HEK293 (cell line): ENCODE results near the gene SKIC8.

Experiments used
- CTCF ChIA-PET: fragments of 350-600 bp; formaldehyde crosslinking; extraction: SDS; loops from one replicate; lab custom pipeline; 2021; ENCODE audit warnings: antibody characterized with exemption; lab: Yijun Ruan, JAX
- POLR2A ChIA-PET: fragments of 300-600 bp; formaldehyde crosslinking; extraction: SDS; loops from one replicate; lab custom pipeline; 2020; ENCODE audit warnings: antibody characterized with exemption, inconsistent platforms; lab: Yijun Ruan, JAX
- H3K27ac ChIP-seq: fragments of 200-500 bp; sonication (Bioruptor generic); 2 replicates; pipeline ENCODE4 v1.5.1; 2014; ENCODE audit warnings: low read depth, low read length, control low read depth, inconsistent platforms; ENCODE audit errors: extremely low read depth
- H3K36me3 ChIP-seq, 2 experiments: fragments of 200-500 bp in 1 of 2; sonication (Bioruptor generic) in 1 of 2; 1 replicate in 1 of 2; 2 replicates in 1 of 2; pipeline ENCODE4 v1.5.1; 2014 to 2017; ENCODE audit warnings: inconsistent platforms in 2 of 2, low read length in 2 of 2; ENCODE audit not compliant: control insufficient read depth in 2 of 2, insufficient read depth in 1 of 2
- H3K4me1 ChIP-seq: fragments of 200-500 bp; sonication (Bioruptor generic); 2 replicates; pipeline ENCODE4 v1.5.1; 2014; ENCODE audit warnings: mild to moderate bottlenecking, low read length, inconsistent platforms; ENCODE audit not compliant: control insufficient read depth, insufficient read depth
- H3K4me3 ChIP-seq: 2 replicates; pipeline ENCODE4 v1.5.1; 2011; ENCODE audit warnings: low read depth, mild to moderate bottlenecking, control low read depth, low read length, moderate library complexity
- H3K9me3 ChIP-seq: fragments of 200-500 bp; sonication (Bioruptor generic); 2 replicates; pipeline ENCODE4 v1.5.1; 2014; ENCODE audit warnings: low read depth, low read length, inconsistent platforms; ENCODE audit not compliant: control insufficient read depth, insufficient read depth
- HOXC10 ChIP-seq: sonication (generic); formaldehyde crosslinking; IDR thresholded peaks from 2 replicates; pipeline ENCODE4 v1.8.1; 2023; ENCODE audit warnings: mild to moderate bottlenecking, missing genetic modification reagents
- HOXD13 ChIP-seq: sonication (generic); formaldehyde crosslinking; IDR thresholded peaks from 2 replicates; pipeline ENCODE4 v1.8.0; 2022; ENCODE audit warnings: missing genetic modification reagents, borderline replicate concordance
- KLF1 ChIP-seq: fragments of 450-650 bp; formaldehyde crosslinking; IDR thresholded peaks from 2 replicates; pipeline ENCODE4 v1.5.1; 2016; ENCODE audit warnings: missing biosample characterization, missing genetic modification characterization
- MZF1 ChIP-seq: fragments of 450-650 bp; formaldehyde crosslinking; IDR thresholded peaks from 2 replicates; pipeline ENCODE4 v1.5.1; 2017; ENCODE audit warnings: missing biosample characterization, missing genetic modification characterization, borderline replicate concordance
- SCRT1 ChIP-seq: fragments of 450-650 bp; formaldehyde crosslinking; IDR thresholded peaks from 2 replicates; pipeline ENCODE4 v1.5.1; 2016; ENCODE audit warnings: missing biosample characterization, missing genetic modification characterization, borderline replicate concordance
- TCF7L2 ChIP-seq: IDR thresholded peaks from 2 replicates; pipeline ENCODE4 v1.6.1; 2011; ENCODE audit warnings: low read depth, mild to moderate bottlenecking, inconsistent platforms, low read length, moderate library complexity, borderline replicate concordance
- ZBTB48 ChIP-seq: fragments of 450-650 bp; formaldehyde crosslinking; IDR thresholded peaks from 2 replicates; pipeline ENCODE4 v1.5.1; 2016; ENCODE audit warnings: missing biosample characterization, missing genetic modification characterization
- ZNF121 ChIP-seq: fragments of 450-650 bp; formaldehyde crosslinking; IDR thresholded peaks from 2 replicates; pipeline ENCODE4 v1.5.1; 2016; ENCODE audit warnings: missing biosample characterization, missing genetic modification characterization
- ZNF155 ChIP-seq: fragments of 450-650 bp; formaldehyde crosslinking; IDR thresholded peaks from 2 replicates; pipeline ENCODE4 v1.5.1; 2016; ENCODE audit warnings: missing biosample characterization, missing genetic modification characterization
- ZNF175 ChIP-seq: fragments of 450-650 bp; formaldehyde crosslinking; IDR thresholded peaks from 2 replicates; pipeline ENCODE4 v1.5.1; 2016; ENCODE audit warnings: missing biosample characterization, missing genetic modification characterization
- ZNF248 ChIP-seq: fragments of 450-650 bp; formaldehyde crosslinking; IDR thresholded peaks from 2 replicates; pipeline ENCODE4 v1.5.1; 2017; ENCODE audit warnings: missing biosample characterization, missing genetic modification characterization
- ZNF274 ChIP-seq, 2 experiments: fragments of 200-500 bp in 1 of 2; fragments of 450-650 bp in 1 of 2; sonication (Bioruptor generic) in 1 of 2; formaldehyde crosslinking in 1 of 2; IDR thresholded peaks; 2 replicates each; pipeline versions ENCODE4 v1.5.1 to v1.6.1; 2014 to 2016; ENCODE audit warnings: borderline replicate concordance in 1 of 2, inconsistent platforms in 1 of 2, low read length in 1 of 2, missing biosample characterization in 1 of 2, missing genetic modification characterization in 1 of 2
- ZNF292 ChIP-seq: fragments of 450-650 bp; formaldehyde crosslinking; IDR thresholded peaks from 2 replicates; pipeline ENCODE4 v1.5.1; 2016; ENCODE audit warnings: low read depth, missing biosample characterization, missing genetic modification characterization, borderline replicate concordance
- ZNF391 ChIP-seq: fragments of 450-650 bp; formaldehyde crosslinking; IDR thresholded peaks from 2 replicates; pipeline ENCODE4 v1.5.1; 2016; ENCODE audit warnings: low read depth, missing biosample characterization, missing genetic modification characterization, borderline replicate concordance
- ZNF394 ChIP-seq: fragments of 450-650 bp; formaldehyde crosslinking; IDR thresholded peaks from 2 replicates; pipeline ENCODE4 v1.5.1; 2016; ENCODE audit warnings: missing biosample characterization, missing genetic modification characterization, mild to moderate bottlenecking, moderate library complexity, borderline replicate concordance
- ZNF423 ChIP-seq: fragments of 450-650 bp; formaldehyde crosslinking; IDR thresholded peaks from 2 replicates; pipeline ENCODE4 v1.5.1; 2016; ENCODE audit warnings: missing biosample characterization, missing genetic modification characterization
- ZNF426 ChIP-seq: fragments of 450-650 bp; formaldehyde crosslinking; IDR thresholded peaks from 2 replicates; pipeline ENCODE4 v1.5.1; 2017; ENCODE audit warnings: missing biosample characterization, missing genetic modification characterization, mild to moderate bottlenecking, inconsistent platforms, moderate library complexity
- ZNF549 ChIP-seq: fragments of 450-650 bp; IDR thresholded peaks from 2 replicates; pipeline ENCODE4 v1.5.1; 2018; ENCODE audit warnings: missing biosample characterization, missing genetic modification characterization, mild to moderate bottlenecking, inconsistent platforms, moderate library complexity
- ZNF660 ChIP-seq: fragments of 450-650 bp; IDR thresholded peaks from 2 replicates; pipeline ENCODE4 v1.5.1; 2018; ENCODE audit warnings: missing biosample characterization, mild to moderate bottlenecking, missing genetic modification characterization
- ZNF664 ChIP-seq: fragments of 450-650 bp; formaldehyde crosslinking; IDR thresholded peaks from 2 replicates; pipeline ENCODE4 v1.5.1; 2016; ENCODE audit warnings: missing biosample characterization, missing genetic modification characterization
- ZNF707 ChIP-seq: fragments of 450-650 bp; formaldehyde crosslinking; IDR thresholded peaks from 2 replicates; pipeline ENCODE4 v1.5.1; 2016; ENCODE audit warnings: missing biosample characterization, missing genetic modification characterization
- ZNF76 ChIP-seq: fragments of 450-650 bp; formaldehyde crosslinking; IDR thresholded peaks from 2 replicates; pipeline ENCODE4; 2016; ENCODE audit warnings: low read depth, missing biosample characterization, missing genetic modification characterization, borderline replicate concordance
- ZNF843 ChIP-seq: fragments of 450-650 bp; formaldehyde crosslinking; IDR thresholded peaks from 2 replicates; pipeline ENCODE4 v1.5.1; 2016; ENCODE audit warnings: missing biosample characterization, missing genetic modification characterization
- TF ChIP-seq, protein P1 (sequence below): fragments of 450-650 bp; formaldehyde crosslinking; IDR thresholded peaks from 2 replicates; pipeline ENCODE4 v1.5.1; 2016; ENCODE audit warnings: missing biosample characterization, missing genetic modification characterization
- TF ChIP-seq, protein P2 (sequence below): fragments of 450-650 bp; formaldehyde crosslinking; optimal IDR thresholded peaks from 2 replicates; pipeline ENCODE3; 2016; ENCODE audit warnings: missing biosample characterization, mild to moderate bottlenecking, missing genetic modification characterization
- TF ChIP-seq, protein P3 (sequence below): fragments of 450-650 bp; IDR thresholded peaks from 2 replicates; pipeline ENCODE4 v1.5.1; 2018; ENCODE audit warnings: missing biosample characterization, mild to moderate bottlenecking, missing genetic modification characterization
- TF ChIP-seq, protein P4 (sequence below): fragments of 450-650 bp; formaldehyde crosslinking; IDR thresholded peaks from 2 replicates; pipeline ENCODE4; 2016; ENCODE audit warnings: missing biosample characterization, missing genetic modification characterization
- TF ChIP-seq, protein P5 (sequence below): fragments of 450-650 bp; formaldehyde crosslinking; IDR thresholded peaks from 2 replicates; pipeline ENCODE4 v1.5.1; 2016; ENCODE audit warnings: missing biosample characterization, missing genetic modification characterization

The SKIC8 gene

DNA sequence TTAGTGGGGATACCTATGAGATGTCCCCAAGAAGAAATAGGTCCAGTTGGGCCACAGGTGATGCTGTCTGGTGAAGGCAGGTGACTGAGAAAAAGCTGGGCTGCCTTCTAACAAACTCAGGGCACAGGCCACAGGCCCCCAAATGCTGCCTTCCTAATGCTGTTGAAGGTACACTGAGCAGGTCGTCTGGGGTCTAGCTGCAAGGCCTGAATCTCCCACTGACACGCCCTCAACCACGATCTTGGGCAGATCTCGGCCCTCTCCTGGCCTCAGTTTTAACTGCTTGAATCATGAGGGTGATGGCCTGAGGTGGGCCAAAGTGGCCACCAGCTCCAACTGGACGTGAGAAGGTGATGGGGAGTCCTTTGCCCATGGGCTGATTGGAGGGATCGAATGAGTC is 62.9 kb downstream of the SKIC8 start:
- CTCF ChIA-PET = interaction anchor here (0.7 to 10.5 kb wide), 5 partner anchors 41 to 307 kb away, joined by 3 to 234 read pairs (median 3); partner anchors contain the start of gene CIB2
- Histone ChIP-seq H3K4me1 (no peaks in the 10 kb centered on the region), H3K36me3 (no peaks in the 10 kb centered on the region), H3K9me3 (no peaks in the 10 kb centered on the region), H3K27ac (no peak overlapping the region), H3K4me3 (no peak overlapping the region)
- no peak for TF ChIP-seq ZNF423 (tag by site-specific recombination)
- POLR2A ChIA-PET = no interaction called here

DNA sequence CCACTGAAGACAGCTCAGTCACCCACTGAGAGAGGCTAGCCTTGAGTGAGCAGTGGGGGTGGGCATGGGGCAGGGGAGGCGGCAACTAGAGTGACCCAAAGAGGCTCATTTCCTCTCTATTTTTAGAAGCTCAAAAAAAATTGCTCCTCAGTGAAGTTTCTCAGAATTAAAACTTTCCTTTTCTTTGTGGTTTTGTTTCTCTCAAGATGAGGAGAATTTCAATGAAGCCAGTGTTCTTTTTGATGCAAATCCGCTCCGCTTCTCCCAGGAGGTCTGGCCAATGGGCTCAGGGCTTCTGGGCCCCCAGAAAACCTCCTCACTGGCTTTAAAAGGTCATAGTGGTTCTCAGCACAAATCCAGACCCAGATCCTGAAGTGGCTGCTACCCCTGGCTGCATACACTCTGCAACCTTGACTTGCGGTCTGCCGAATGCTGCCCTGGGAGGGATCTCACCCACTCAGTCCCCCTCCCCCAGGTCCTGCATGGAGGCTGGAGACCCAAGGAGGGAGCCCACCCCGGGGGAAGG is 64.8 kb downstream of the SKIC8 start, which contains the start of gene ACSBG1:
TSS of gene ACSBG1 (minus strand) at position 51 of the 526 bp plus-strand sequence. CDS start 64 bp downstream, outside the sequence.
- POLR2A ChIA-PET = no interaction called here

DNA sequence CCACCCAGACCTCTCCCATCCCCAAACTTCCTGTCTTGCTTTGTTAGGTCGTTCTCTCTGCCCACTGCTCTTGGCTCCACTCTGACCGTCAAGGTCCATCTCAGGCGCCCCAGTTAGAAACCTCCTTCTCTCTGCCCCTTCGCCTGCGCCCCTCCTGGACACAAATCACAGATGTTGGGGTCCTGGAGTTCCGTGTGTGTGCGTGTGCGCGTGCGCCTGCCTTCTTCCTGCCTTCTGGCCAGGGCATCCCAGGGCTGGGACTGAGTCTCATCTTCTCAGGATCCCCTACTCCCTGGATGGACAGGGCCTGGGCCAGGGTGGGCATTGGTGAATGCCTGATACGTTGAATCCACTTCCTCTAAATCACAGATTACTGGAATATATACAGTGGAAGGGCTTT is 65.9 kb downstream of the SKIC8 start:
- POLR2A ChIA-PET = interaction anchor here (1.0 kb wide), 1 partner anchor 25 kb away, joined by 3 read pairs; no protein-coding TSS in a partner anchor
- H3K36me3 ChIP-seq = no peaks in the 10 kb centered on the region
- H3K9me3 ChIP-seq = no peaks in the 10 kb centered on the region
- H3K4me1 ChIP-seq = no peaks in the 10 kb centered on the region
- H3K4me3 ChIP-seq = no peak overlapping the region
- CTCF ChIA-PET = interaction anchor here (1.3 to 2.9 kb wide), 3 partner anchors 8 to 275 kb away, joined by 4 to 28 read pairs (median 5); no protein-coding TSS in a partner anchor
- H3K27ac ChIP-seq = no peak overlapping the region
- TF ChIP-seq, protein P1, sequence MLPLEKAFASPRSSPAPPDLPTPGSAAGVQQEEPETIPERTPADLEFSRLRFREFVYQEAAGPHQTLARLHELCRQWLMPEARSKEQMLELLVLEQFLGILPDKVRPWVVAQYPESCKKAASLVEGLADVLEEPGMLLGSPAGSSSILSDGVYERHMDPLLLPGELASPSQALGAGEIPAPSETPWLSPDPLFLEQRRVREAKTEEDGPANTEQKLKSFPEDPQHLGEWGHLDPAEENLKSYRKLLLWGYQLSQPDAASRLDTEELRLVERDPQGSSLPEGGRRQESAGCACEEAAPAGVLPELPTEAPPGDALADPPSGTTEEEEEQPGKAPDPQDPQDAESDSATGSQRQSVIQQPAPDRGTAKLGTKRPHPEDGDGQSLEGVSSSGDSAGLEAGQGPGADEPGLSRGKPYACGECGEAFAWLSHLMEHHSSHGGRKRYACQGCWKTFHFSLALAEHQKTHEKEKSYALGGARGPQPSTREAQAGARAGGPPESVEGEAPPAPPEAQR (tag by site-specific recombination) = no peak
- TF ChIP-seq, protein P2, sequence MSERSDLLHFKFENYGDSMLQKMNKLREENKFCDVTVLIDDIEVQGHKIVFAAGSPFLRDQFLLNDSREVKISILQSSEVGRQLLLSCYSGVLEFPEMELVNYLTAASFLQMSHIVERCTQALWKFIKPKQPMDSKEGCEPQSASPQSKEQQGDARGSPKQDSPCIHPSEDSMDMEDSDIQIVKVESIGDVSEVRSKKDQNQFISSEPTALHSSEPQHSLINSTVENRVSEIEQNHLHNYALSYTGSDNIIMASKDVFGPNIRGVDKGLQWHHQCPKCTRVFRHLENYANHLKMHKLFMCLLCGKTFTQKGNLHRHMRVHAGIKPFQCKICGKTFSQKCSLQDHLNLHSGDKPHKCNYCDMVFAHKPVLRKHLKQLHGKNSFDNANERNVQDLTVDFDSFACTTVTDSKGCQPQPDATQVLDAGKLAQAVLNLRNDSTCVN (tag by site-specific recombination) = no peak
- TF ChIP-seq ZNF660 (no peak), TCF7L2 (no peak), HOXC10 (CRISPR knock-in tag) (no peak), ZNF391 (no peak), ZNF707 (no peak), ZNF664 (tag by site-specific recombination) (no peak), ZNF426 (tag by site-specific recombination) (no peak)

More for the DNA sequence above, 64.8 kb downstream of the SKIC8 start, which contains the start of gene ACSBG1:
- H3K36me3 ChIP-seq = no peaks in the 10 kb centered on the region
- H3K4me1 ChIP-seq = no peaks in the 10 kb centered on the region
- TF ChIP-seq ZNF76 (tag by site-specific recombination) = no peak
- TF ChIP-seq ZNF248 (tag by site-specific recombination) = no peak
- TF ChIP-seq, protein P3, sequence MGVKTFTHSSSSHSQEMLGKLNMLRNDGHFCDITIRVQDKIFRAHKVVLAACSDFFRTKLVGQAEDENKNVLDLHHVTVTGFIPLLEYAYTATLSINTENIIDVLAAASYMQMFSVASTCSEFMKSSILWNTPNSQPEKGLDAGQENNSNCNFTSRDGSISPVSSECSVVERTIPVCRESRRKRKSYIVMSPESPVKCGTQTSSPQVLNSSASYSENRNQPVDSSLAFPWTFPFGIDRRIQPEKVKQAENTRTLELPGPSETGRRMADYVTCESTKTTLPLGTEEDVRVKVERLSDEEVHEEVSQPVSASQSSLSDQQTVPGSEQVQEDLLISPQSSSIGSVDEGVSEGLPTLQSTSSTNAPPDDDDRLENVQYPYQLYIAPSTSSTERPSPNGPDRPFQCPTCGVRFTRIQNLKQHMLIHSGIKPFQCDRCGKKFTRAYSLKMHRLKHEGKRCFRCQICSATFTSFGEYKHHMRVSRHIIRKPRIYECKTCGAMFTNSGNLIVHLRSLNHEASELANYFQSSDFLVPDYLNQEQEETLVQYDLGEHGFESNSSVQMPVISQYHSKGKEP (tag by site-specific recombination) = no peak
- TF ChIP-seq ZNF175 = no peak
- no peak for TF ChIP-seq ZNF292 (tag by site-specific recombination)
- no peak for TF ChIP-seq SCRT1 (tag by site-specific recombination)
- TF ChIP-seq ZNF155 (tag by site-specific recombination) = no peak
- no peak for TF ChIP-seq ZNF394 (tag by site-specific recombination)
- no peak for TF ChIP-seq ZNF274 (IDR thresholded peaks at IDR 0.05; ENCODE audit: low read length)
- no peak for TF ChIP-seq ZNF274 (tag by site-specific recombination; IDR thresholded peaks at IDR 0.05; ENCODE audit: borderline replicate concordance)
- TF ChIP-seq ZNF549 (tag by site-specific recombination) = no peak
- TF ChIP-seq, protein P4, sequence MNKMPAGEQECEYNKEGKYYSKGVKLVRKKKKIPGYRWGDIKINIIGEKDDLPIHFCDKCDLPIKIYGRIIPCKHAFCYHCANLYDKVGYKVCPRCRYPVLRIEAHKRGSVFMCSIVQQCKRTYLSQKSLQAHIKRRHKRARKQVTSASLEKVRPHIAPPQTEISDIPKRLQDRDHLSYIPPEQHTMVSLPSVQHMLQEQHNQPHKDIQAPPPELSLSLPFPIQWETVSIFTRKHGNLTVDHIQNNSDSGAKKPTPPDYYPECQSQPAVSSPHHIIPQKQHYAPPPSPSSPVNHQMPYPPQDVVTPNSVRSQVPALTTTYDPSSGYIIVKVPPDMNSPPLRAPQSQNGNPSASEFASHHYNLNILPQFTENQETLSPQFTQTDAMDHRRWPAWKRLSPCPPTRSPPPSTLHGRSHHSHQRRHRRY = no peak
- TF ChIP-seq, protein P5, sequence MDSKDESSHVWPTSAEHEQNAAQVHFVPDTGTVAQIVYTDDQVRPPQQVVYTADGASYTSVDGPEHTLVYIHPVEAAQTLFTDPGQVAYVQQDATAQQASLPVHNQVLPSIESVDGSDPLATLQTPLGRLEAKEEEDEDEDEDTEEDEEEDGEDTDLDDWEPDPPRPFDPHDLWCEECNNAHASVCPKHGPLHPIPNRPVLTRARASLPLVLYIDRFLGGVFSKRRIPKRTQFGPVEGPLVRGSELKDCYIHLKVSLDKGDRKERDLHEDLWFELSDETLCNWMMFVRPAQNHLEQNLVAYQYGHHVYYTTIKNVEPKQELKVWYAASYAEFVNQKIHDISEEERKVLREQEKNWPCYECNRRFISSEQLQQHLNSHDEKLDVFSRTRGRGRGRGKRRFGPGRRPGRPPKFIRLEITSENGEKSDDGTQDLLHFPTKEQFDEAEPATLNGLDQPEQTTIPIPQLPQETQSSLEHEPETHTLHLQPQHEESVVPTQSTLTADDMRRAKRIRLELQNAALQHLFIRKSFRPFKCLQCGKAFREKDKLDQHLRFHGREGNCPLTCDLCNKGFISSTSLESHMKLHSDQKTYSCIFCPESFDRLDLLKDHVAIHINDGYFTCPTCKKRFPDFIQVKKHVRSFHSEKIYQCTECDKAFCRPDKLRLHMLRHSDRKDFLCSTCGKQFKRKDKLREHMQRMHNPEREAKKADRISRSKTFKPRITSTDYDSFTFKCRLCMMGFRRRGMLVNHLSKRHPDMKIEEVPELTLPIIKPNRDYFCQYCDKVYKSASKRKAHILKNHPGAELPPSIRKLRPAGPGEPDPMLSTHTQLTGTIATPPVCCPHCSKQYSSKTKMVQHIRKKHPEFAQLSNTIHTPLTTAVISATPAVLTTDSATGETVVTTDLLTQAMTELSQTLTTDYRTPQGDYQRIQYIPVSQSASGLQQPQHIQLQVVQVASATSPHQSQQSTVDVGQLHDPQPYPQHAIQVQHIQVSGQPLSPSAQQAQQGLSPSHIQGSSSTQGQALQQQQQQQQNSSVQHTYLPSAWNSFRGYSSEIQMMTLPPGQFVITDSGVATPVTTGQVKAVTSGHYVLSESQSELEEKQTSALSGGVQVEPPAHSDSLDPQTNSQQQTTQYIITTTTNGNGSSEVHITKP (tag by site-specific recombination) = no peak
- no peak for TF ChIP-seq ZNF843 (tag by site-specific recombination)
- TF ChIP-seq HOXD13 = no peak
- no peak for TF ChIP-seq ZBTB48 (tag by site-specific recombination)
- TF ChIP-seq MZF1 (tag by site-specific recombination) = no peak
- TF ChIP-seq KLF1 = no peak
- no peak for TF ChIP-seq ZNF121
- CTCF ChIA-PET = interaction anchor here (0.6 to 1.5 kb wide), 5 partner anchors 8 to 276 kb away, joined by 3 to 5 read pairs (median 4); partner anchors contain the start of gene CIB2
- no peaks in the 10 kb centered on the region for H3K9me3 ChIP-seq
- H3K4me3 ChIP-seq = no peak within 1 kb of the TSS
- no peak within 1 kb of the TSS for H3K27ac ChIP-seq
